SK-N-MC (cell line): ENCODE measurements around the gene RNF148.

ENCODE experiments used
- FOXP2 ChIP-seq: optimal IDR thresholded peaks from 2 replicates; pipeline ENCODE3; 2011; ENCODE audit warnings: mild to moderate bottlenecking, moderate library complexity; ENCODE audit not compliant: insufficient read depth; ENCODE audit errors: extremely low read length, control extremely low read depth
- POLR2AphosphoS5 ChIP-seq: IDR thresholded peaks from 2 replicates; pipeline ENCODE4 v1.6.1; 2012; ENCODE audit warnings: mild to moderate bottlenecking, low read depth, low read length, borderline replicate concordance

DNA sequence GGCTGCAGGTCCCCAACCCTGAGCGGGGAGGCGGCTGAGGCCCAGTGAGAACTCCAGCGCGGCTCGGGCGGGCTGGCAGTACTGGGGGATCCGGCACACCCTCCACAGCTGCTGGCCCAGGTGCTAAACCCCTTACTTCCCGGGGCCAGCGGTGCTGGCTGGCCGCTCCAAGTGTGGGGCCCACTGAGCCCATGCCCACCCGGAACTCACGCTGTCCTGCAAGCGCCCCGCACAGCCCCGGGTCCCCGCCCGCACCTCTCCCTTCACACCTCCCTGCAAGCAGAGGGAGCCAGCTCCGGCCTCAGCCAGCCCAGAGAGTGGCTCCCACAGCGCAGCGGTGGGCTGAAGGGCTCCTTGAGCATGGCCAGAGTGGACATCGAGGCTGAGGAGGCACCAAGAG is 28.8 kb downstream of the RNF148 start:
- TF ChIP-seq FOXP2 (no peak), POLR2AphosphoS5 (no peak)
